Stimulated activated CD8-positive, alpha-beta memory T cell treated with anti-CD3 and anti-CD28 coated beads, Interleukin-4, amount 100 ng/mL, for 48 hours (primary cell): ENCODE results near the gene HOXB13.
"Not testable (repeated sequence)": the region's sequence is repeated elsewhere in the genome, so short reads cannot be mapped to it uniquely, and the experiment has no call there.

Experiments
- DNase-seq: peaks from one replicate; pipeline ENCODE4 v3.0.0-alpha.2; 2020

Gene HOXB13

DNA sequence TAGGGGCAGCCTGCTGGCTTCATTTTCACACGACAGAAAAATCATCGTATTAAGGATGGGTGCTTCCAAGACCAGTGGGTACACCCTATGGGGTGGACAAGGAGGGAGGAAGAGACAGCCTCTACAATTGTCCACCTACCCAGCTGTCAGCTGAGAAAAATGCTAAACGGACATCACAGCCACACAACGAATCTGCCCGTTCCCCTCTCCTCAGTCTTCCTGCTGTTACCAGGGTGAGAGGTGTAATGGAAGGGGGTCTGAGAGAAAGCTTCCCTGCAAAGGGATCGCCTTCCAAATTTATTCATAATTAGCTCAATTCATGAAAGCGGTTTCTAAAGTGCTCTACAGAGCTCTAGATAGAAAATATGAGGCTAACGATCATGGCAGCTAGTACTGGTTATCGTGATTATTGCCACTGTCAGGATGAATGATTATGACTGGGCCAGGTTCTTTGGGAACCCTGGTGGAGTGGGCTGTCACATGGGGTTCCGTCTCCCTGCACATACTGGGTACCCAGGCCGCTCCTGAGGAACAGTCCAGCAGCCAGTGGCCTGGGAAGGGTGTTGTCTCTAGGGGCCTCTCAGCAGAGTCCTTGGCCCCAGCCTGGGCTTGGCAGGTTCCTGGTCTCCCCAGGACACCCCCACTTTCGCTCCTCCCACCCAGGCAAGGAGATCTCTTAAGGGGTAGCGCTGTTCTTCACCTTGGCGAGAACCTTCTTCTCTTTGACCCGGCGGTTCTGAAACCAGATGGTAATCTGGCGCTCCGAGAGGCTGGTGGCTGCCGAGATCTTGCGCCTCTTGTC lies 2.2 kb downstream of the HOXB13 start:
- DNase-seq: no peak

DNA sequence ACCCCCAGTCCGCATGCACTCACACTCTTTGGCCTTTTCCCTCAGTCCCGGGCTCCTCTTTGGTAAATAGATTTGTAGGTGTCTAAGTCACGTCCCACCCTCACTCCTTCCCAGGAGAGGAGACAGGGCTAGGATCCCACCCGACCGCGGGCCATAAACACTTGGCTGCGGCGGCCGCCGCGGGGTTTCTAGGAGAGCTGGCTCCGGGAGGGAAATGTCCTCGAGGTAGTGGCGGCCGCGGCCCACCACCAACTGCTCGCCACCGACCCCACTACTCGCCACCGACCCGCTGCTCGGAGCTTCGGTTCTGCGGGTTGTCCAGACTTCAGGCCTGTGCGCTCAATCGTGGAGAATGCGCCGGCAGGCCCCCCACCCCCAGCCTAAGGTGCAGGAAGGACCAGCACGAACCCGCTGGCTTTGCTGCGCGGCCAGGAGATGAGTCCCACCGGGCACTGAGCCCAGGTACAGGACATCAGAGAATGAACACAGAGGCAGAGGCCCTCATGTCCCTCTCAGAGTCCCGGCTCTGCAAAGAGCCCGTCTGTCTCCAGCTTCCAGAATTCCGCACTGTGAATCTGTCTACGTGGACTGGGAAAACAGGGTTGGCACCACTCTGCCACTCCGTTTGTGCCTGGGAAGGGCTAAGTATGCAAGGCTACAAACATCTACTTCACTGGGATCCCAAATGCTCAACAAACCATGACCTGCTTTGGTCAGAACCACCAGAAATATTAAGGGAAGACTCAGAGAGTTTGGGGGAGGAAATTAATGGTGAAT lies 3.1 kb downstream of the HOXB13 start:
- no peak for DNase-seq

DNA sequence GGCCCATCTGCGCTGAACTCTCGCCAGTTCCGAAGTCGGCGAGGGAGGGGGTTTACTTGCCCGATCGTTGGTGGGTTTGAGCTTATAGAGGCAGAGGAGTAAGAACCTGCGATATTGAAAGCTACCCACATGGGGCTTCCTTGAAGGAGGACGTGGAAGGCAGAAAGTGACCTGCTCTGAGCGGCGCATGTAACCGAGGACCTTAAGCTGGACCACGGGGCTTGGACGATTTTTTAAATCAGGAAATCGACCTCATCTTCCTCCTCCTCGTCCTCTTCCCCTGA lies 3.6 kb downstream of the HOXB13 start:
- no peak for DNase-seq

DNA sequence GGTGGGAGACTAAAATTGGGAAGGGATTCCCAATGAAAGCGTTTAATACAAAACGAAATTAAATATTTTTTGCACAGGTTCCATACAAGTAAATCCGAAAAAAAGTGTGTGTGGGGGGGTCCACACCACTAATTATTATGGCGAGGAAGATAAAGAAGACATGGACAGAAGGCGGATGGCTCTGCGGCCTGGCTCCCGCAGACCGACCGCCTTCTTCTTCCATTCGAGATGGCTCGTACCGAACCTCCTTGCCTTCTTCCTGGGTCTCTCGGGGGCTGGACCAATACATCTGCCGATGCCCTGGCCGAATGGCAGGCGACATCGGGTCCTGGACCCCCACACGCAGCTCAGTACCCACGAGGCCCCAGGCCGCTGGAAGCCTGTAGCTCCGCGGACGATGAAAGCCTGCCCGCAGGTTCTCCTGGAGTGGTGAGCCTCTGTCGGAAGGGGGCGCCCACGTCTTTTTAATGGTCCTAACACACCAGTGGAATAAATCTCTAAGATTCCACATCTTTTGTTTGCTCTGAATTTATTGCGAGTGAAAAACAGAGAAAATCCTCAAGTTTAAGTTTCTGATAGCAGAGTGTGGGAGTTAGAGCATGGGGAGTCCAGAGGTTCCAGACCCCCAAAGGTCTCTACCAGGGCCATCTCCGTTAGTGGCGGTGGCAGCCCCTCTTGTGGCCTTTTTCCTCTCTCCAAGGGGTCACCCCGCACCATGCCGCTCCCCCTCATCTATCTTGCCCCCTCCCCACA lies 4.1 kb downstream of the HOXB13 start:
- peak; percentile 89 for DNase-seq

DNA sequence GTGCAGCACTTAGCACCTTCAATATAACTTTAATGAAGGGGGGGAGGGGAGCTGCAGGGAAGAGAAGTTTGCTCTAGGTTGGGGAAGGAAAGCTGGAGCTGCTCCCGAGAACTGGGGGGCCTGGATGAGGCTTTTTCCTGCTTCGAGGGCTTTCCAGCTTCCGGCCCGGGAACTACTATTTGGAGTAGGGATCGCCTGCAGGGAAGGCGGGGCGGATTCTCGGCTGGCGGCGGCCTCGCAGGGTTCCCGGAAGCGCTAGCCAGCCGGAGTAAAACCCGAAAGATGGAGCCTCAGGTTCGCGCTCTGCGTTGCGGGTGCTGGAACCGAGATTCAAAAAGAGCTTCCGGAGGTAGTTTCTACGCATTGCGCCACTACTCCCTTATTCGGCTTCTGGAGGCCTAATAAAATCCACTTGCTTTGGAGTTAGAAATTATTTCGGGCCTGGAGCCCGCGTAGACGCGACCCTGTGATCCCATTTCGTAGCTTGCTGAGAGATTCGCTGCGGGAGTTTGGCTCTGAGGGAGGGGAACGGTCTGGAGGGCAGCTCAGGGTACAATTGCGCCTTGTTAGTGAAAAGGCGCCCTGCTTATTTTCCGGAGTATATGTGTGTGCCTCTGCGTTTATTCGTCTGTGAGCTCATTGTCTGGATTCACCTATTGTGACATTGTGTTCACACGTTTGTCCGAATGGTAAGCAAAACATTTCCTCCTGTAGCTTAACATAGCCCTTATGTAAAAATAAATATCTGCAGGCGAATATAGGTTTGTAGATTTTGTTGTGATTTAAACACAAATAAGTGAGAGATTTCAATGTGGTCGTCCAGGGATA lies 4.9 kb downstream of the HOXB13 start:
- no peak for DNase-seq

DNA sequence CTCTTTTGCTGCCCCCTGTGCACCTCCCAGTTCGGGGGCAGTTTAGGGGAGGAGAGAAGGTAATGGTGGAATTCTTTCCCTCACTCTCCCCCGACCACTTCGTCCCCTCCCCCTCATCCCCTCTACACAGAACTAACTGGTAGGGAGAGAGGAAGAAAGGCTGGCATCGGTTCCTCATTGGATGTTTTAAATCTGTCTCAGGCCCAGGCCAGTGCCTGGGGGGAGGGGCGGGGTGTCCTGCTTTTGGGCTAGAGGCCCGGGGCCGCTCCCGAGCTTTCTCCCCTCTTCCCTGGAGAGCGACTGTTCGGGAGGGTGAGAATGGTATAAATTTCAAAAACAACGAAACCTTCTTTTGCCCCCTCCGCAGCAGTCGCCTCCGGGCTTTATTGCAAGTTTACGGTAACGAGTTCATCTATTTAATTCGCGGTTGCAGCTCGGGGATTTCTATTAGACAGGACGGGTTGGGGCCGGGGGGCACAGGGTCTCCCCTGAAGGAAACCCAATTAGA lies 5.6 kb downstream of the HOXB13 start, which contains the start of gene PRAC2:
Gene PRAC2, plus strand, starts transcription at position 271 of the 508 bp plus-strand sequence. CDS start 1,226 bp downstream, outside the sequence.
- DNase-seq: no peak

DNA sequence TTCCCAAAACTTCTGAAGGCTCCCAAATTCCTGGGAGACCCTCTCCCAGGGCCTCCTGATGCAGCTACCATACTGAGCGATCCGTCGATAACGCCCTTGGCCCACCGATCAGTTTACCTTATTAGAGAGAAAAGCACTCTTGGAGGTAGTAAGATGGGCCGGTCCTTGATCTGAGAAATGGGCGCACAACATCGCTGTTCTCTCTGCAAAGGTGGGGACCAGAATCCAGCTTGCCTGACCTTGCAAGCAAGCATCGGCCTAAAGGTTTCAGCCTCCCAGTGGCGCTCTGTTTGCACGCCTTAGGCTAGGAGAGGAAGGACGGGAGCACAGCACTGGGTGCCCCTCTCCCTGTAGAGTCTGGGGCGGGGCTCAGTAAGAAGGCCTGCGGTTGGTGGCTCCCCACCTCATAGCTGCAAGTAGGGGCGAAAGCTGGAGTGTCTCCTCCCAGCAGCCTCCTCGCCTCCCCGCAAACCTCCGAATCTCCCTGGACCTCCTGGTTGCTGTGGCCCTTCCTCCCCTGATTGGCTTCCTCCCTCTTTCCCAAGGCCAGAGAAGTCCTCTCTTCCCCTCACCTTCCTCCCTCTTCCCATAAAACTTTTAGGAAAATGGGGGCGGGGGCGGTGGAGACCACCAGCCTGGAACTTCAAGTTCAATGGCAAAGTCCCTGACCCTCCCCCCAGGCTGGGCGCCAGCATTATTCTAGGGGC lies 6.2 kb downstream of the HOXB13 start, which contains the start of gene PRAC1:
Gene PRAC1, minus strand, starts transcription at position 318 of the 707 bp plus-strand sequence. Its CDS starts 126 bp downstream, at position 192.
- DNase-seq: no peak

DNA sequence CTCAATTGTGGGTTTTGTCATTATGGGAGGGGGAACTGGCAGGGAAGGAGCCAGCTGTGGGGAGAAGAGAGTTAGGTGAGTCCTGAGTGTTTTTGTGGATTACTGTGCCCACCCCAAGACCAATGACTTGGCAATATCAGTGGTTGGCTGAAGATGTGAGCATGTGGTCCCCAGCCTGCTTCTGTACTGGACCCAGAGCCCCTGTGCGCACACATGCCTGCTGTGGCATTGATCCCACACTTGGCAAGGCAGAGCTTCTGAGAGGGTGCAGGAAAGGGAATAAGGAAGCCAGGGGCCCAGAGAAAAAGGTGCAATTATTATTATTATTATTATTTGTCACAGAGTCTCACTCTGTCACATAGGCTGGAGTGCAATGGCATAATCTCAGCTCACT lies 7.5 kb downstream of the HOXB13 start:
- DNase-seq: no peak

DNA sequence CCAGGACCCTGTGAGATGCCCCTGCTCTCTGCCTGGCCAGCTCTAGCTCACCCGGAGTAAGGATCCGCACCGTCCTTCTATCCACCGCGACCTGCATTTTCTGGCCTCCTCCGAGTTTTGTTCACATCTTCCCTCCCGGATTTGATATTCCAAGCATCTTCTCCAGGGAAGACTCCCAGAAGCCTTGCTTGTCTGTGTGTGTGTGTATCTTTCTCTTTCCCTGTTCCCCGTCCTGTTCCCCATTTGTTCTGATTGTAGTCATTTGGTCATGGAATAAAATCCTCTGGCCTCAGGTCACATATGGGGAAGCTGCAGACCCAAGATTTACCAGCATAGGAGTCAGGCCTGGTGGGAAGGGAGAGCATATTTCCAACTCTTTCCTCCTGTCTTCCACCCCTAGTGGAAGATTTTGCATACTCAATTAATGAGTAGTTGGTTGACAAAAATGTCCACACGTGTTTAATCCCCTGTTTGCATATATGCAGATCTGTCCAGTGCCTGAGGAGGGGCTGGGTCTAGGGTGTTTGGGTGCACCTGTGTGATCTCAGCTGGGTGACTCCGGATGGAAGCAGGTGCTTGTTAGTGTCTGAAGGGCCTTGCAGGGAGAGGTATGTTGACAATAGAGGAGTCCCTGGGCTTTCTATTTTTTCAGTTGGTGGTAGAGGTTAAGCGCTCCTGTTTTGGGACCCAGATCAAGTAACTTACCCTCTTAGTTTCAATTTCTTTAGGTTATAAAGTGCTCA lies 8.1 kb downstream of the HOXB13 start:
- no peak for DNase-seq

DNA sequence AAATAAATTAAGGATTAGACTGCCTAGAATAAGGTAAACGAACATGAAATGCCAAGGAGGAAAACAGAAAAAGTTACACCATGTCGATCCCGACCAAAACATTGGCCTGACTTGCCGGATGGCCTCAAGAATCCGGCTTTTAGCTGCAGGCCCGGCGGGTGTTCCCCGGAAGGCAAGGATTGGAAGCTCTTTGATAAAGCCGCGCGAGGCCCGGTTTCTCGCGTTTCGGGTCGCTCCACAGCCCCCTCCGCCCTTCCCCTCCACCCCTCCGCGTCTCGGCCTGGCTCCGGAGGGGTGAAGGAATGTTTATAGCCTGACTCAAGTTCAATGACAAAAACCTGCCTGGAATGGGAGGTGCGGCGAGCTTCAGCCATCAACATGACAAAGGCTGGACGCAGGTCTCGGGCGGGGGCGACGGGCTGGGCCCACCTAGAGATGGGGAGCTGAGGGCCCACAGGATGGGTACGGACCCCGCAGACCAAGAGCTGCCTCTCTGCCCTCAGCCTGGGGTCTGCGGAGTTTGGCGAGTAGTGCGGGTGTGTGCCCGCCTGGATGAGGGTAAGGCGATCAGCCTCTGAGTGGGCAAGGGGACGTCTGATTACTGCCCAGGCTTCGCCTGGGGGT lies 8.8 kb downstream of the HOXB13 start:
- no peak for DNase-seq

DNA sequence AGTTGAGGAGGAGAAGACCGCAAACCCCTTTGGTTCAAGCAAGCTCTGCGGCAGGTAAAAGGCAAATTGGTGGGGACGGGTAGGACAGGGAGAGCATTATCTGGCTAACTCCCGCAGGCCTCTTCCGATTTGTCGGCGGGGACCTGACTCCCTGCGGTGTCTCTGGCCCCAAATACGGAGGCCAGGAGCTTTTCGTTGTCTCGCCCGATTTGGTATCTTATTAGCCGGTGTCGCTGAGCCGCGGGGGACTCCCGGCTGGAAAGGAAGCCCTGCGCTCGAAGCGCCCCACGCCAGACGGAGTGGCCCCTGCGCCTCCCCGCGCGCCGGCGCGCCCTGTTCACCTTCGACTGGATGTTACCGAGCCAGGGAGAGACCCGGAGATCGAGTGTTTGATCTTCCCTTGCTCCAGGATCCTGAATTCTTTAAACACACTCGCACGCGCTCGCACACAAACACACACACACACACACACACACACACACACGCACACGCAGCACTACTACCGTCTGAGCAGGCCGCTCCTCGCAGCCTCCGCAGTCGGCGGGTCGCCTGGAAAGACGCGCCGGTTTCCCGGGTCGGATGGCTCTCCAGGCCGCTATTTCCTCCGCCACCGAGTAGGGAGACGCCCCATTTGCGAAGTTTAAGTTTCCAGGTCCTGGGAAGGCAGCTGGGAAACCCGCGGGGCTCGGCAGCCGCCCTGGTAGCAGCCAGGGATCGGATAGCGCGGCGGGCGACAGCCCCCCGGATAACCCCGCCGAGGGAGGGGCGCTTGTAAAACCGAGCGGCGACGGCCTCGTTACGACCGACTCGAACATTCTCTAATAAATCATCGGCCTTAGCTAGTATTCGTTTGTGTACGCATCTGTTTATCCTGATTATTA lies 9.5 kb downstream of the HOXB13 start:
- peak; percentile 38 for DNase-seq

DNA sequence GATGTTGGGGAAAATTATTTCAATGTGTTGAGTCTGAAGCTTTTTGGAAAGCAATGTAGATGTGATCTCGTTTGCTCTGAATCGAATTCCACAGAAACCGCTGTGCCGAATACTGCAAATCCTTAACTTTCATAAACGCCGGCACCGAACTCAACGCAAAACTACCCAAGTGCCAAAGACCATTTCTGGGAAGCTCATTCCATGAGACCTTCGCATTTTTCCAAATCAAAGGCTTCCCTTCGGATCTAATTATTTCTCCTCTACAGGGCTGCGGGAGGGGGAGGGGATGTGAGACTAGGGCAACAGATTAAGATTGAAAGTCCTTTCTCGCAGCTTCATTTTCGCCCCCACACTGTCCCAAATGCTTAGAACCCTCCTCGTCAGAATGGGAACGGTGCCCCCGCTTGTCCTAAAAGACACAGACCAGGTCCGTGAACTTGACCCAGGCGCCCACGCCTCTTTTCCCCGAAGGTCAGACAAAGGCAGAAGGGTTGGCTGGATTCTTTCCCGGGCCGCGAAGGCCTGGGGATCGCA lies 10.3 kb downstream of the HOXB13 start:
- no peak for DNase-seq

DNA sequence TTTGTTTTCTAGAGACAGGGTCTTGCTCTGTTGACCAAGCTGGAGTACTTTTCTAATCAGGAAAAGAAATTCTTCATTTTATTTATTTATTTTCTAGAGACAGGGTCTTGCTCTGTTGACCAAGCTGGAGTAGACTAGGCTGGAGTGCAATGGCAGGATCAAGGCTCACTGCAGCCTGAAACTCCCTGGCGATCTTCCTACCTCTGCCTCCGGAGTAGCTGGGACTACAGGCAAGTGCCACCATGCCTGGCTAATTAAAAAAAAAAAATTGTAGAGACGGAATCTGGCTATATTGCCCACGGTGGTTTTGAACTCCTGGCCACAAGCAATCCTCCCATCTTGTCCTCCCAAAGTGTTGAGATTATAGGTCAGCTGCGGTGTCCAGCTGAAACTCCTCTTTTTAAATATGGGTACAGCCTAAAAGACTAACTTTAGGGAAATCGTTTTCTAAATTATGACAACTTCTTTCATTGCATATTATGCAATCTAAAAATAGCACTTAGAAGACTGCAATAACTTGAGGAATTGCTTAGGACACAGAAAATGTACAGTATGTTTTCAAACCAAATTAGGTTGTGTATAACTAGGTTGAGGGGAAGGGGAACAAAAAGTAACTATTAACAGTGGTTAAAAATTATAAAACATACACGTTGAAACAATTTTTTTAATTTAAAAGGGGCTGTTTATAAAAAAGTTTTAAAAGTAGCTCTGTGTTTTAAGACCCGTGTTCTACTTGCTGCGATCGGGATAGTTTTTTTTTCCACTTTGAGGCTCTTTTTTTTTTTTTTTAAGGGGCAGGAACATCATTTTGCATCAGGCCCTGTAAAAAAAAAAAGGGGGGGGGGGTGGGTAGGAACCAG lies 11.0 kb downstream of the HOXB13 start:
- DNase-seq: no peak

DNA sequence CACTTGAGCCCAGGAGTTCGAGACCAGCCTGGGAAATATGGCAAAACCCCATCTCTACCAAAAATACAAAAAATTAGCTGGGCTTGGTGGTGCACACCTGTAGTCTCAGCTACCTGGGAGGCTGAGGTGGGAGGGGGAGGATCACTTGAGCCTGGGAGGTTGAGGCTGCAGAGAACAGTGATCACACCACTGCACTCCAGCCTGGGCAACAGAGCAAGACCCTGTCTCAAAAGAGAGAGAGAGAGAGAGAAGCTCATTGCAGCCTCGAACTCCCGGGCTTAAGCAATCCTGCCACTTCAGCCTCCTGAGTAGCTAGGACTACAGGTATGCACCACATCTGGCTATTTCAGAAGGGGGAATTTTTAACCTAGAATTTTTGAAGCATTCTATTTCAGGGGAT lies 12.0 kb downstream of the HOXB13 start:
- DNase-seq: not testable (repeated sequence)

DNA sequence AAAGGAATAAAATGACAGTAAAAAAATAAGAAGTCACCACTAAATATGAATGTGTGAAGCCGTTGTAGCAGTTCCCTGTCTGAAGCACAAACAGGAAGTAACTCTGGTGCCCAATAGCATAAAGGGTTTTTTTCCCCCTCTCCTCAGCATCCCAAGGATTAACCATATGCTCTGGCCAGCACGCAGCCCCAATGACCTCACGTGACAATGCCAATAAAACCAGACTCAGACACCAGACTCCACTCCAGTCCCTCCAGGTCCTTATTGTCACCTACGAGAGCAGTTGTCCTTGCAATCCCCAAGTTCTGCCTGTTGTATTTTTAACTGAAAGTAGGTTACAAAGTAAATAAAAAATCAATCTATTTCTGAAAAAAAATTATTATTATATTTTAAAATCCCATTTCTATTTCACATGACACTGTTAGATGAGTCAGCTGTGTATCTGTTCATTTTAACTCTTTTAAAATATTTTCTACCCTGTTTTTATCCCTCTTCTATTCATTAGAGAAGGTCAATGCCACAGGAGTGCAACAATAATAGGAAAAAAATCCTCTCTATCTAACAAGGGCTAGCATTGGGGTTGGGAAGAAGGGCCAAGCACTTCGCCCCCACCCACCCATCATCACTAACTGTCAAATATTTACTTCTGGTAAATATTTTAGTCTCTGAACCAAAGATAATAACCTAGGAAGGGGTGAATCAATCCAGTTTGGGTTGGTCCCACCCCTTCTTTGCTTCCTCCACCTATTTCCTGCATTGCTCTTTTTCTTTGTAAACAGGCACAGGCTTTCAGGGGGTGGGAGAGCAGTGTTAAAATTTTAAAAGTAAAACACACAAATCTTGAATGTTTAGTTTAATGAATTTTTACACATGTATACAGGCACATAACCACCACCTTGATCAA lies 12.8 kb downstream of the HOXB13 start:
- no peak for DNase-seq

DNA sequence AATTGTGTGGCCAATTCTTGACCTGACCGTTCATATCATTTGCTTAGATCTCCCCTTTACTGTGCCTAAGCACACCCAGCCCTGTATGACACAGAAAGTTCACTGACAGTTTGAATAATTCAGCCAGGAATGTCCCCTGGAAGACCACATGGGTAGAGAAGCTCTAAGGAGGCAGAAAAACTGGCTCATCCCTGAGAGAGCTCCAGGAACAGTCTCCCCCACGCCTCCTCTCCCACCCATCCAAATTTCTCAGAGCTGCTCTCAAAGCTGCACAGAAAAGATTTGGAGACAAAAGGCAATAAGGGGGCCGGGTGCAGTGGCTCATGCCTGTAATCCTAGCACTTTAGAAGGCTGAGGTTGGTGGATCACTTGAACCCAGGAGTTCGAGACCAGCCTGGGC lies 17.4 kb downstream of the HOXB13 start:
- DNase-seq: no peak
